ENCODE measurements around the gene SLC2A14. TPM values are rescaled to one million over a fixed set of nuclear protein-coding genes. Genes with fewer than 3 reads are reported as not detected.
"Not testable (repeated sequence)": the region's sequence is repeated elsewhere in the genome, so short reads cannot be mapped to it uniquely, and the experiment has no call there.

The SLC2A14 gene
- polyA plus RNA-seq, 1 donor (not counting 4 experiments of a cell fraction or from before 2014, with no cell fraction given): 0.51 TPM

GRCh38 chr12:7825754-7826153 is 47.0 kb downstream of the SLC2A14 start:
- H3K27me3 ChIP-seq (ENCODE audit: control insufficient read depth, extremely low read depth, insufficient read depth, low read length); H3K36me3 ChIP-seq (ENCODE audit: control insufficient read depth in 2 of 2, extremely low read depth in 1 of 2, insufficient read depth in 2 of 2, low read length in 2 of 2); H3K79me2 ChIP-seq (ENCODE audit: control insufficient read depth, insufficient read depth, low read length); H4K20me1 ChIP-seq (ENCODE audit: control insufficient read depth, extremely low read depth, insufficient read depth, low read length); H3K9me3 ChIP-seq (ENCODE audit: control insufficient read depth, low read depth, low read length); dilution Hi-C loops (cut with MboI; ENCODE audit: extremely low pct_ligation_motif_present, low sequenced_read_pairs); H2AFZ ChIP-seq (ENCODE audit: control insufficient read depth, low read length); H3K4me3 ChIP-seq (ENCODE audit: control insufficient read depth in 2 of 3, extremely low read depth in 1 of 3, insufficient read depth in 2 of 3, low read depth in 1 of 3, low read length in 3 of 3); H3K9me1 ChIP-seq (ENCODE audit: control insufficient read depth, extremely low read depth, insufficient read depth, low read length); H3K4me1 ChIP-seq (ENCODE audit: control insufficient read depth, extremely low read depth, insufficient read depth, low read length): not testable (repeated sequence)
- Histone ChIP-seq H3K27ac (ENCODE audit: control insufficient read depth, insufficient read depth, low read length) (peak overlapping the region; percentile 65), H3K4me2 (ENCODE audit: control insufficient read depth, extremely low read depth, insufficient read depth, low read depth, low read length) (peak overlapping the region; percentile 32), H3K9ac (ENCODE audit: control insufficient read depth, extremely low read depth, insufficient read depth, low read length) (peak overlapping the region; percentile 33)
- peak; percentile 53 for DNase-seq (ENCODE audit: low read depth, low spot score)
- peak; percentile 99 for FAIRE-seq

GRCh38 chr12:7806863-7807487 is 65.7 kb downstream of the SLC2A14 start:
- Histone ChIP-seq H3K4me1 (ENCODE audit: control insufficient read depth, extremely low read depth, insufficient read depth, low read length) (peaks cover 9% of the 10 kb centered on the region), H3K79me2 (ENCODE audit: control insufficient read depth, insufficient read depth, low read length) (no peaks in the 10 kb centered on the region), H3K27ac (ENCODE audit: control insufficient read depth, insufficient read depth, low read length) (no peak overlapping the region), H3K9me1 (ENCODE audit: control insufficient read depth, extremely low read depth, insufficient read depth, low read length) (no peaks in the 10 kb centered on the region), H3K4me3 (ENCODE audit: control insufficient read depth in 2 of 3, extremely low read depth in 1 of 3, insufficient read depth in 2 of 3, low read depth in 1 of 3, low read length in 3 of 3) (no peak overlapping the region), H2AFZ (ENCODE audit: control insufficient read depth, low read length) (no peak overlapping the region), H3K9me3 (ENCODE audit: control insufficient read depth, low read depth, low read length) (no peaks in the 10 kb centered on the region), H3K27me3 (ENCODE audit: control insufficient read depth, extremely low read depth, insufficient read depth, low read length) (no peaks in the 10 kb centered on the region), H3K36me3 (ENCODE audit: control insufficient read depth in 2 of 2, extremely low read depth in 1 of 2, insufficient read depth in 2 of 2, low read length in 2 of 2) (no peaks in the 10 kb centered on the region), H3K4me2 (ENCODE audit: control insufficient read depth, extremely low read depth, insufficient read depth, low read depth, low read length) (no peak overlapping the region), H4K20me1 (ENCODE audit: control insufficient read depth, extremely low read depth, insufficient read depth, low read length) (no peaks in the 10 kb centered on the region), H3K9ac (ENCODE audit: control insufficient read depth, extremely low read depth, insufficient read depth, low read length) (no peak overlapping the region)
- DNase-seq (ENCODE audit: low read depth, low spot score) (peak; percentile 35), FAIRE-seq (peak; percentile 90)
- TF ChIP-seq EZH2 (IDR thresholded peaks at IDR 0.05; ENCODE audit: low read length) (no peak), CTCF (optimal IDR thresholded peaks at IDR 0.05 in 1 of 3, IDR thresholded peaks at IDR 0.05 in 1 of 3, conservative IDR thresholded peaks at IDR 0.05 in 1 of 3; ENCODE audit: extremely low read depth in 1 of 3, insufficient read depth in 2 of 3, low read length in 3 of 3) (peak; percentile 86 to 97 (median 96))
- dilution Hi-C loops (cut with MboI; ENCODE audit: extremely low pct_ligation_motif_present, low sequenced_read_pairs): no loop called here

GRCh38 chr12:7806319-7806718 is 66.4 kb downstream of the SLC2A14 start:
- H3K79me2 ChIP-seq (ENCODE audit: control insufficient read depth, insufficient read depth, low read length); H3K4me3 ChIP-seq (ENCODE audit: control insufficient read depth in 2 of 3, extremely low read depth in 1 of 3, insufficient read depth in 2 of 3, low read depth in 1 of 3, low read length in 3 of 3); H4K20me1 ChIP-seq (ENCODE audit: control insufficient read depth, extremely low read depth, insufficient read depth, low read length); H3K27me3 ChIP-seq (ENCODE audit: control insufficient read depth, extremely low read depth, insufficient read depth, low read length); FAIRE-seq; dilution Hi-C loops (cut with MboI; ENCODE audit: extremely low pct_ligation_motif_present, low sequenced_read_pairs); H3K9ac ChIP-seq (ENCODE audit: control insufficient read depth, extremely low read depth, insufficient read depth, low read length); H3K36me3 ChIP-seq (ENCODE audit: control insufficient read depth in 2 of 2, extremely low read depth in 1 of 2, insufficient read depth in 2 of 2, low read length in 2 of 2); DNase-seq (ENCODE audit: low read depth, low spot score); H2AFZ ChIP-seq (ENCODE audit: control insufficient read depth, low read length); H3K9me1 ChIP-seq (ENCODE audit: control insufficient read depth, extremely low read depth, insufficient read depth, low read length); H3K4me2 ChIP-seq (ENCODE audit: control insufficient read depth, extremely low read depth, insufficient read depth, low read depth, low read length); H3K9me3 ChIP-seq (ENCODE audit: control insufficient read depth, low read depth, low read length); H3K27ac ChIP-seq (ENCODE audit: control insufficient read depth, insufficient read depth, low read length); H3K4me1 ChIP-seq (ENCODE audit: control insufficient read depth, extremely low read depth, insufficient read depth, low read length): not testable (repeated sequence)
